HG02840 (cell line): Measurements from ENCODE around the gene GABARAPL2.
"Not testable (repeated sequence)": the region's sequence is repeated elsewhere in the genome, so short reads cannot be mapped to it uniquely, and the experiment has no call there.

Experiments
- ATAC-seq: cut with Tn5 transposase; IDR thresholded peaks from one replicate; pipeline ENCODE4 v1.9.1; 2021; ENCODE audit warnings: mild to moderate bottlenecking, moderate library complexity, moderate number of reproducible peaks; ENCODE audit not compliant: unreplicated experiment, low FRiP score

The GABARAPL2 gene, protein sequence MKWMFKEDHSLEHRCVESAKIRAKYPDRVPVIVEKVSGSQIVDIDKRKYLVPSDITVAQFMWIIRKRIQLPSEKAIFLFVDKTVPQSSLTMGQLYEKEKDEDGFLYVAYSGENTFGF

DNA sequence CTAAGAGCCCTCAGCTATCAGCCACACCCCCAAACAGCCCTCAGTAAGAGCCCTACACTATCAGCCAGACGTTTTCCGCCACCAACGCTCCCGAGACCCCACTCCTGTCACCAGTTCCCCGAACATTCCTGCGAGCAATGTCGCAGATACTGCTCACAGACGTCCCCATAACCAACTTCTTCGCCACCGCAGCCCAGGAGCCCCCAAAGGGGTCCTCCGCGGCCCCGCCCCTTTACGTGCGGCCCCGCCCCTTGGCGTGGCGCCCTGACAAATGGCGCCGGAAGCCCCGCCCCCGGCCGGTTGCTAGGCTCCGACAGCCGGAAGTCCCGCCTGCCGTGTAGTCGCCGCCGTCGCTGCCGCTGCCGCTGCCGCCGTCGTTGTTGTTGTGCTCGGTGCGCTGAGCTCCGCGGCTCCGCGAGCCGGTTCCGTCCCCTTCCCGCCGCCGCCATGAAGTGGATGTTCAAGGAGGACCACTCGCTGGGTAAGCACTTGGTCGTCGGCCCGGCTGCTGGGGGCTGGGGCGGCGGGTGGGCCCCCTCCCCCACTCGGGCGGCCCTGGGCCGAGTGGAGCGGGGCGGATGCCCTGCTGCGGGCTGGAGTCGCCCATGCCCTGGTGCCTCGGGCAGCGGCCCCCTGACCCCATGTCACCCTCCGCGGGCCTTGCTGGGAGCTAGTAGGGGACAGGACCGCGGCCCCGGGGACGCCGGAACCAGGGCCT, at the start of gene GABARAPL2:
GABARAPL2 (plus strand) TSS at position 340 of the 718 bp plus-strand sequence; CDS start at position 448, 108 bp downstream.
- peak; percentile 72 for ATAC-seq

DNA sequence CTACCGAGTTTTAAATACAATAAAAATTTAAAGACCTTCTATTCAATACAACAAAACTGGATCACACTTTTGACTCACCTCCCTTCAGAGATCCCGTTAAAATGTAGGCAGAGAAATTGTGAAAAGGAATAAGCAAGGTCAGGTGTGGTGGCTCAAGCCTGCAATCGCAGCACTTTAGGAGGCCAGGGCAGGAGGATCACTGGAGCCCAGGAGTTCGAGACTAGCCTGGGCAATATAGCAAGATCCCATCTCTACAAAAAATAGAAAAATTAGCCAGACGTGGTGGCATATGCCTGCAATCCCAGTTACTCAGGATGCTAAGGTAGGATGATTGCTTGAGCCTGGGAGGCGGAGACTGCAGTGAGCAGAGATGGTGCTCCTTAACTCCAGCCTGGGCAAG, 47.0 kb upstream of the GABARAPL2 start:
- ATAC-seq = no peak

DNA sequence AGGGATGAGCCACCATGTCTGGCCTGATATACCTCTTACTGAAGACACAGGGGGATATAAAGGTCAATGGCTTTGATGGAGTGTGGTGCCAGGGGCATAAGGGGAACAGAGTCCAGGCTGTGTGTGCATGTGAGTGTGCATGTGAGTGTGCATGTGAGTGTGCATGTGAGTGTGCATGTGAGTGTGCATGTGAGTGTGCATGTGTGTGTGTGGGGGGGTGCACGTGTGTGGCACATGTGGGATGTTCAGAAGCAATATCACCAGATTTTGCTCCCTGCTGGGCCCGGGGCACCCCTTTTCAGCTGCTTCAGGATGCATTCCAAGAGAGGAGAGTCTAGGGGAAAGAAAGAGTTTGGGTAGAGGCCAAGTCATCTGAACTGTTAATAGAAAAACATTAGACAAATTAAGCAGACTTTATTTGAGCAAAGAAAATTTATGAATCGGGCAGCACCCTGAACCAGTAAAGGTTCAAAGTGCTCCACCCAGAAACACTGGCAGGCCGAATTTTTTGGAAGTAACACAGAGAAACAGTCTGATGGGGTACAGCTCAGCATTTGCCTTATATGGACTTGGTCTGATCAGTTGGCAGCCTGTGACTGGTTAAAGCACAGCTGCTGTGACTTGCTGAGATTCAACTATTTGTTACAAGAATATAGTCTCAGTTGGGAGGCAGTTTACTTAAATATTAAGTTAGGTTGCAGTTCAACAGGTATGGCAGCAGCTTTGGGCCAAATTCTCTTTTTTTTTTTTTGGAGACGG, 40.0 kb upstream of the GABARAPL2 start:
- ATAC-seq = no peak

DNA sequence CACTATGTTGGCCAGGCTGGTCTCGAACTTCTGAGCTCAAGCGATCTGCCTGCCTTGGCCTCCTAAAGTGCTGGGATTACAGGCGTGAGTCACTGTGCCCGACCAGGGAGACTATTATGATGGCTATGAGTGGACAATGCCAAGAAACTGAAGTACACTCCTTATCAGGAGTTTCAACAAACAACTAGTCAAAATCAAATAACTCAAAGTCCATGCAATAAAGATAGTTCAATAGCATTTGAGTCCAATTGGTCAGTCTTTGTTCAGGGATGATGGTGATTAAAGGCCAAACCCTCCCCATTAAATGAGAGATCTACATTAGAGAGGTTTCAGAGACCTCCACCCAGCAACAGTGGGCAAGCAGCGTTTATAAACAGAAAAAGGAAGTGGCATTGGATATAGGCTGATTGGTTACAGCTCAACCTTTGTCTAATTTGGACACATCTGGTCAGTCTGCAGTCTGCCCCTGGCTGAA, 38.3 kb upstream of the GABARAPL2 start:
- ATAC-seq = no peak

DNA sequence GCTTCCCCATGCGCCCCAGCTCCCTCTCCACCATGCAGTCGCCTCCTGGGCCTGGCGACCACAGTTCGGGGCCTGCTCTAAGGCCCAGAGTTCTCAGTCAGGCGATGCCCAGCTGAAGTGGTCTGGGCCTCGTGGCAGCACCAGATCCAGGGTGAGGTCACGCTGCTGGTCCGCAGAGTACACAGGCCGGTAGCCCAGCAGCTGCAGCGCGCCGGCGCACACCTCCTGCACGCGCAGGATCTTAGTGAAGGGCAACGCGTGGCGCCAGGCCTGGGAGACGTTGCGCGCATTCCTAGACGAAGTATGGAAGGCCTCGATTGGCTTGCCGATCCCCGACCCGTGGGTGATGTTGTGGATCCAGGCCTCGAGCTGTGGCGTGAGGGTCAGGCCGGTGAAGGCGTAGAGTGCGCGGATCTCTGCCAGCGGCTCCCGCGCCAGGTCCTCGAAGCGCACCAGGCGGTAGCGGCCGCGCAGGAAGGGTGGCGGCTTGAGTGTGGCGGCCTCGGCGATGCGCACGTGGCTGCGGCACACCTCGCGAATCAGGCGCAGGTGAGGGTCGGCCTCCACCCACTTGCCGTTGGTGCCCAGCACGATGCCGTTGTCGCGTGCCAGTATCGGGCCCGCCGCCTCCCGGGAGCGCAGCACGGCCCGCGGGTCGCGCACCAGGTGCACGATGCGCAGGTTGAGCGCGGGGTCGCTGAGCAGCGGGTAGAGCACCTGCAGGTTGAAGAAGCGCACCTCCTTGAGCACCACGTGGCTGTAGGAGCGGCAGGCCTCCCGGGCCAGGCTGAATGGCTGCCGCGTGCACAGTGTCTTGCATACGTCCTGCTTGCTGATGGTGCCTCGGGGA, 36.9 kb upstream of the GABARAPL2 start:
- ATAC-seq = no peak

DNA sequence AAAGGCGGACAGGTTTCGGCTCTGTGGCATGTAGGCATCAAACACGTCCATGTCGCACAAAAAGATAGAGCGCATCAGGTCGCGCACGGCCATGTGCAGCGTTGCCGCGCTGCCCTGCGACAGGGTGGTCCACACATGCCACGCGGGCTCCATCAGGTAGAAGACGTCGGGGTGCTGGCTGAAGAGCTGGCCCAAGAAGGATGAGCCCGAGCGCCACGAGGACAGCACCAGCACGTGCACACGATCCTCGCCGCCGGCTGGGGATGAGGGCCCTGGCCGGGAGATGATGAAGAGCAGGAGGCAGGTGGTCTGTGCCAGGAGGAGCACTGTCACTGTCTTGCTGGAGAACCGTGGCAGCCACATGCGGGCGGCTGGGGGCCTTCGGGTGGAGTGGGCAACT, 36.2 kb upstream of the GABARAPL2 start:
- no peak for ATAC-seq

DNA sequence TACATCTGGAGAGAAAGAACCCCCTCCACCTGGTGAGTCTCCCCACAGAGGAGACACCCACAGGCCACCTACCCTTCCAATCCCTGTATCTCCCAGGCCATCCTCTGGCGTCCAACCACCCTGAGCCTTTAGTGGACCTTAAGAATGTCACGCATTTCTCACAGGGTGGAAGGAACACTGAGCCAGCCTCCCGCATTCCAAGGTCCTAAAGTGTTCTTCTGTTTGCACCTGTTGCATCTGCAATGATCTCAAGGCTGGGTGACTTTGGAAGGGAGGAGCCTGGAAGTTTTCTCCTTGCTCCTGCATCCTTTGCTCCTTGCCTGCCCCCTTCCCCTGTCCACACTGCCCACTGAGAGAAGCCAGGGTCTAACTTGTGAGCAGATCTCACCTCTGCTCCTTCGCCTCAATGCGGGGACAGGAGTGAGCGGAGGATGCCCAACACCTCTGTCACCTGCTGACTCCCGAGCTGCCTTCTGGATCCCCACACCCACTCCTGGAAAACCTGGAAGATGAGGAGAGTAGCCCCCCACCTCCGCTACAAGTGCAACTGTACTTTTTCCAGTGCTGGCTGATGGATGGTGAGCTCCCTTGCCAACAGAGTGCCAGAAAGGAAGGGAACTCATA, 33.9 kb upstream of the GABARAPL2 start:
- ATAC-seq = no peak

DNA sequence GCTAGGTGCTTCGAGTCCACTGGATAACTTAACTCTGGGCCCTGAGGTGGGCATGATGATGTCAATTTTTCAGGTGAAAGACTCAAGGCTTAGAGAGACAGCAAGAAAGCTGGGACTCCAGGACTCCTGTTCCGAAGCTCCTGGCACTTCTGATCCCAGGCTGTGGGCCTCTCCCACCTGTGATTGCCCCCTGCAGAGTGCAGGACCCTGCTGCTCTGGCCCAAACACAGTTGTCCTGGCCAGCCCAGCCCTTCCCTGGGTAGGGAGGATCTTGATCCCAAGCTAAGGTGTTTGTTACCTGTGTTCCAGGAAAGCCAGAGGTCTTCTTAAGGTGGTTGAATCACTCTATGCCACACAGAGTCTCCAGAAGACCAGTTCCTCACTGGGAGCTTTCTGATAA, 33.4 kb upstream of the GABARAPL2 start:
- ATAC-seq = no peak

DNA sequence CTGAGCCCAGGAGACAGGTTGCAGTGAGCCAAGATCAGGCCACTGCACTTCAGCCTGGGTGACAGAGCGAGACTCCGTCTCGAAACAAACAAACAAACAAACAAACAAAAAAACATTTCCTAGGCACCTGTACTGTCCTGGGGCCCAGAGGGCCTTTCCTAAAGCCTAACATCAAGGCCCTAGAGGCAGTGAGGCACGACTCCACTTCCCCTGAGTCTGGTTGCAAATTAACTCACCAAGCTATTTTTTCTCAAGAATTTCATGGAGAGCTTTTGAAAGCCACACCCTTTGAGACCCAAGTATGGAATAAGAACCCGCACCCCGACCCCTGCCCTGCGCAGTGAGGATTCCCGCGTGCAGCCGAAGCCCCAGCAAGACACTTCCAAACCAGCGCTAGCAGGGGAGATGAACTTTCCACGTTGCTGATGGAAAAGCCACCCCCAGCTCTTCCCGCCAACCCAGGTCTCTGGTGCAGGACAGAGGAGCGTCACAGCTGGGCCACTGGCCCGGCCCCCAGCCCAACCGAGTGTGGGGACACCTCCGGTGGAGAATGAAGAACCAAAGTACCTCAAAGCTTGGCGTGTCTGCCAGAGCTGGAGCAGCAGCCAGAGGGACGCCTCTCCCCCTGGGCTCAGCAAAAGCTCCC, 31.5 kb upstream of the GABARAPL2 start:
- ATAC-seq = no peak

DNA sequence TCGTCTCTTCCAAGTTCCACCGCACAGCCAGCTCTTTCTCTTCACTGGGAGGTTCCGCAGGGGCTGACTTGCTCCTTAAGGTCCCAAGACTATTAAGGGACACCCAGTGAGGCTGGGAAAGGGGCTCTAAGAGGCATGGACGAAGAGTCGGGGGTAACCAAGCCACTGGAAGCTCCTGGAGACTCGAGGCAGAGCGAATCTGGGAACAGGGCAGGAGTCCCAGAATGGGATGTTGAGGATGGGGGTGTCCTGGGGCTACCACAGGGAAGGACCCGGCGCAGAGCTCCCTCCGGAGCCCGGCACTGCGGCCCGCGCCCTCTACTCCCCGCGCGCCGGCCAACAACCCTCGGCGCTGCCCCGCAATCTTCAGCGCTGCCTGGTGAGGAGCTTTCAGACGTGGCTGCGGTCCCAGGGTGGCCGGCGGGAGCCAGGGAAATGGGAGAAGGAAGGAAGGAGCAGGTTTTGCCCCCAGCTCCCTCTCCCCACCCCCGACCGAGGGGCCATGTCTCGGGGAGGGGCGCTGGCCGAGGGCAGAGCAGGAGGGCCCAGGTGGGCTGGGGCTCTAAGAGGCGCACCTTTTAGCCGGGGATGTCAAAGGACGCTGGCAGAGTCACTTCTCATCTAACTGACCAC, 30.9 kb upstream of the GABARAPL2 start:
- no peak for ATAC-seq

DNA sequence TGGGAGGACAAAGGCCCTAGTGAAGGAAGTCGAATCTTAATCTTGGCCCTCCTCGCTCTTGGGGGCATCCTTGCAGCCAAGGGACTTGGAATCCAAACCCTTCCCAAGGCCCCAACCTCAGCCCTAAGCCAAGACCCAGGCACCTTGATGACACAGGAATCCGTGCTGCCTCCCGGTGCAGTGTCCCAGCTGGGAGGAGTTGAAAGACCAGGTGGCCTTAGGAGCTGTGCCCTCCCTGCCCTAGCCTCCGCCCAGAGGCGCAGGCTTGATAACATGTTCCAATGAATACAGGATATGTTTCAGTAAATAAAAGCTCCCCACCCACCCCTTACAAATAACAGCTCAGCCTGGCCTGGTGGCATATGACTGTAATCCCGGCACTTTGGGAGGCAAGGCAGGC, 30.3 kb upstream of the GABARAPL2 start, which contains the start of gene CHST5:
CHST5 (minus strand) TSS at position 208 of the 400 bp plus-strand sequence. CDS start 5,724 bp downstream, outside the sequence.
- no peak for ATAC-seq

DNA sequence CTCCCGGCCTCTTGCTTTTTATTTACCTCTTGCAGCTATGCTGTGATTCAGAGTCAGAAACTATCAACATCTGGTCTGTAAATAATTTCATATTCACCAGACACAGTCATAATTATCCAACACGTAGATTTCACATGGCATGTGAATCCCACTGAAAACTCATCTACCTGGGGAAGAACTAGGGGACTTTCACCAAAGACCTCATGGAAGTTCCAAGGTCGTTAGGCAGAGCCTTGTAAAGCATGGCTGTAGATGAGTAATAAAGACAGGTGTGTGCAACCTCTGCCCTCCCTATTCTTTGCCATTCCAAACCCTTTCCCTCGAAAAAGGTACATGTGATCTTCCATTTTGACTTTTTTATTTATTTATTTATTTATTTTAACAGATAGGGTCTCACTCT, 28.4 kb upstream of the GABARAPL2 start:
- ATAC-seq = no peak

DNA sequence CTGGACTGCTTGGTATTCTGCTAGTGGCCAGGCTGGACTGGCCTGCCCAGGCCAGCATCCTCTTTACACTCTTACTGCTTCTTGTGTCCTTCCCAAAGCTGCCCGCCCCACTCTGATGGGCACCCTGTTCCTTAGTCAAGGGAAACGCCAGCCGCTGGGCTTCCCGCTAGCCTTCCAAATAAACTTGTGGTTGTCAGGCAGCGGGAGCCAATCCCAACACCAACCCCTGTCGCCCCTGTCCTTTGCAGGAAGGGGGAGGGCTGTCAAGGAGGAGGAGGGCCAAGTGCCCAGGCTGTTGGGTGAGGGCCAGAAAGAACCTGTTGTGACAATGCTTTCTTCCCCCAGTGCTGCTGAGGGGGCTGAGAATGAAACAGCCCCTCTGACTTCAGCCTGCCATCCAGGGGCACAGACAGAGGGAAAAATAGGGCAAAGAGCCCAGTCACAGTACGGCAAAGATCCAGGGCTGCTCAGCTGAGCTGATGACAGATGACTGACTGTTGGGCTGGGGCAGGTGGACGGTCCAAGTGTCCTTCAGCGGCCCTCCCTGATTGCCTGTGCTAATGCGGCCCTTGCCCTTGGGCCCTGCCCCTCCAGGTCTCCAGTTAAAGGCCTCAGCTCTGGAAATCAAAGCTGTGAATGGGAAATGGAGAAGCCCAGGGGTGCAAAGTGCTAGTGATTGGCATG, 27.2 kb upstream of the GABARAPL2 start:
- not testable (repeated sequence) for ATAC-seq

DNA sequence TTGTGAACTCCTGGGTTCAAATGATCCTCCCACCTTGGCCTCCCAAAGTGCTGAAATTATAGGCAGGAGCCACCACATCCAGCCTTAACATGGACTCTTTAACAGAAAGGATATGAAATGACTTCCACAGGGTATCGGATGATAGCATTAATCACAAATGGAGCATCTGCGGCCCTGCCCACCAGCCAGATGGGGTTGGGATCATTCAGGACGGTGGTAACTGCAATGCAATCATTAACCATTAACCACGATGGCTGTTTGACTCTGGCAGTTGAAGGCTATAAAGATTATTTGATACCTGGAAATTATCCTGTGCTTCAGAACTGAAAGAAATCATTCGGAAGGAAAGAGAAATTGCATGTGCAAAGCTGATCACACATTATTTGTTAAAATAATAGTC, 24.9 kb upstream of the GABARAPL2 start:
- no peak for ATAC-seq

DNA sequence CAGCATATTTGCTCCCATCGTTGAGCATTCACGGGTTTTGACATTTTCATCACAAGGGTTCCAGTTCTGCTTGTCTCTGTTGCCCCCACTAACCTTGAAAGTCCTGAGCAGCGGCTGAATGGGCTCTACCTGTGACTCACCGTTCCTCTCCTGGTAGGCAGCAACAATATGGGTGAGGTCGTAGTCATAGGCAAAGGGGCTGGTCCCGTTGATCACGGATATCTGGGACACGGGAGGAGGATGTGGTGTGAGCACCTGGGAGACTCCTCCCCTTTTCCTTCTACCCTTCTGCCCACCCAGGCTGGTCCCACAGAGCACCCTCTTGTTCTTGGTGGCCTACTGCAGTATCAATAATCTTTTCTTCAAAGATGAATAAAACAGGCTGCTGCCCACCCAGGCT, 23.7 kb upstream of the GABARAPL2 start:
- not testable (repeated sequence) for ATAC-seq

DNA sequence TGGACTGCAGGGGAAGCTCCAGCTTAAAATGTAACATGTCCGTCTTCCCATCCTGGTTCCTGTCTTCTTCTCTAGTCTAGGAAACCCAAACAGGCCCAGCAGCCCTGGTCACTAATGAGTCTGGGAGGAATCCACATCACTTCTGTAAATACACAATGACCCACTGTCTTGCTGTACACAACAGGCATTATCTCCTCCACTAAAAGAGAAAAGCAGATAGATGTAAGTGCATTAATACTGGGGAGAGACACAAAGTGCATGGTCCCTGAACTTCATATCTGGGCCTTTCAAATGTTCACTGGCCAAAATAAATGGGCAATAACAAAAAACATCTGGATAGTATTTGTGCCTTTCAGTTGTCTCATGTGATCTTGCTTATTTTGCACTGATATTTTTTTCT, 20.3 kb upstream of the GABARAPL2 start:
- not testable (repeated sequence) for ATAC-seq

DNA sequence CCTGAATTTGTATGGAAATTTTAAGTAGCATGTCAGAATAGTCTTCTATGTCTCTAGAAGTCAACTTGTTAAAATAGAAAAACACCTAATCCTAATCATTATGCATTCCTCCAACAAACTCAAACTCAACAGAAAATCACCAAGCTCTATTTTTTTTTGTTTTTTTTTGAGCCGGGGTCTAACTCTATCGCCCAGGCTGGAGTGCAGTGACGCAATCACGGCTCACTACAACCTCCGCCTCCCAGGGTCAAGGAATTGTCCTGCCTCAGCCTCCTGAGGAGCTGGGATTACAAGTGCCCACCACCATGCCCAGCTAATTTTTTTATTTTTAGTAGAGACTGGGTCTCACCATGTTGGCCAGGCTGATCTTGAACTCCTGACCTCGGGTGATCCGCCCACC, 19.9 kb upstream of the GABARAPL2 start:
- no peak for ATAC-seq

DNA sequence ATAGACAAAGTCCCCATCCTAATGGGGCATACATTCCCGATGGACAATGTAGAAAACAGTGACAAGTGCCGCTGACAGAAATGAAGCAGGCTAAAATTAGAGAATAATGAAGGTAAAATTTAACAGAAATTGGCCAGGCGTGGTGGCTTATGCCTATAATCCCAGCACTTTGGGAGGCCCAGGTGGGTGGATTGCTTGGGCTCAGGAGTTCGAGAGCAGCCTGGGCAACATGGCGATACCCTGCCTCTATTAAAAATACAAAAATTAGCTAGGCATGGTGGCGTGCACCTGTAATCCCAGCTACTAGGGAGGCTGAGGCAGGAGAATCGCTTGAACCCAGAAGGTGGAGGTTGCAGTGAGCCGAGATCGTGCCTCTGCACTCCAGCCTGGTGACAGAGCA, 17.7 kb upstream of the GABARAPL2 start:
- not testable (repeated sequence) for ATAC-seq
